T-helper 1 cell treated with Interleukin-12 subunit alpha and Interleukin-12 subunit beta and Interleukin-4 antibody, amounts not matched to agents 30 μg/mL and 1 μg/mL, for 36 hours (primary cell): ENCODE measurements around the gene SNN.

ENCODE experiments used
- H3K27ac Mint-ChIP-seq: one replicate; pipeline ENCODE4 v1.8.0; 2021; ENCODE audit warnings: mild to moderate bottlenecking, mixed read lengths
- H3K27me3 Mint-ChIP-seq: one replicate; pipeline ENCODE4 v1.8.0; 2021; ENCODE audit warnings: low read depth, mixed read lengths
- H3K36me3 Mint-ChIP-seq: one replicate; pipeline ENCODE4 v1.8.0; 2021; ENCODE audit warnings: low read depth, mixed read lengths
- H3K4me1 Mint-ChIP-seq: one replicate; pipeline ENCODE4 v1.8.0; 2021; ENCODE audit warnings: low read depth, mixed read lengths
- H3K4me3 Mint-ChIP-seq: one replicate; pipeline ENCODE4 v1.8.0; 2021; ENCODE audit warnings: mild to moderate bottlenecking, moderate library complexity, mixed read lengths
- H3K9me3 Mint-ChIP-seq: one replicate; pipeline ENCODE4 v1.8.0; 2021; ENCODE audit warnings: mixed read lengths

Gene SNN

GRCh38 chr16:11677451-11677951 lies 9.2 kb downstream of the SNN start:
- H3K4me1 Mint-ChIP-seq: peaks cover 37% of the 10 kb centered on the region
- H3K4me3 Mint-ChIP-seq: no peak overlapping the region
- no peaks in the 10 kb centered on the region for H3K27me3 Mint-ChIP-seq
- peaks cover 32% of the 10 kb centered on the region for H3K36me3 Mint-ChIP-seq
- H3K27ac Mint-ChIP-seq: peak overlapping the region; percentile 64
- no peaks in the 10 kb centered on the region for H3K9me3 Mint-ChIP-seq

DNA sequence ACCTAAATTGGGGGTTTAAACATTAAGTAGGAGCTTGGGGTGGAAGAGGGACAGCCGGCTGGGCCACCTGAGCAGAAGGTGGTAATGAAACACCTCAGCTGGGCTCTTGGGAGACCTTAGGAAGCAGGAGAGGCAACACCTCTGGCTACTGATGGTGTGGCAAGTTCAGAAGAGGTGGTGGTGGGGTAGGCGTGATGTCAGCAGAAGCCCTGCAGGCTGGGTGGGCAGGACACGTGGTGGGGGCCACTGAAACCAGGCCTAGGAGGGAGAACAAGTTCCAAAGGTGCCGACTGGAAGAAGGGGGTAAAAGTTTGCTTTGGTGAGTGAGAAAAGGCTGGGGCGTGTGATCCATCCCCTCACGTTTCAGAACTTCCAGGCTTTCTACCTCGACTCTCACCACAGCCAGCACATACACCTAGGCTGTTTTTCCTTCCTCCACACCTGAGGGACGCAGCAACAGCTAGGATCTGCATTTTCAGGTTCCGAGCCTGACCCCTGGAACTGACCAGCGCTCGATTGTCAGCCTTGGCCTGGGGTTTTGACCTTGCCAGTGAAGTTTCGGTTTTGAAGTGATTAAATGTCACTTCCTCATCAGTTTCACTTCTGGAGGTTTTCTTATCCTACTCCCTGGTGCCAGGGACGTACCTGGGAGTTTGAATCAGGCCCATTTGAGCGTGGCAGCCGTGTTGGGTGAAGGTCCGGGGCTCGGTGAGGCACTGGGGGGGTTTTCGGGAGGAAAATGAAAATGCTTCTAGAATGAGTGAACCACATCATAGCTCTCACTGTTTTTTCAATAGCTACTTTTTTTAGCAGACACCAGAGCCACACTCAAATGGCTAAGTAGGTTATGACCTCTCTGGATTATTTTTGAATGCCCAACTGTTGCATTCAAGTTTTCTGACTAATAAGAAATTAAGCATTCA lies 10.0 kb downstream of the SNN start:
- Mint-ChIP-seq H3K27ac (no peak overlapping the region), H3K27me3 (no peaks in the 10 kb centered on the region), H3K36me3 (peaks cover 36% of the 10 kb centered on the region), H3K4me1 (peaks cover 36% of the 10 kb centered on the region), H3K4me3 (no peak overlapping the region), H3K9me3 (no peaks in the 10 kb centered on the region)

DNA sequence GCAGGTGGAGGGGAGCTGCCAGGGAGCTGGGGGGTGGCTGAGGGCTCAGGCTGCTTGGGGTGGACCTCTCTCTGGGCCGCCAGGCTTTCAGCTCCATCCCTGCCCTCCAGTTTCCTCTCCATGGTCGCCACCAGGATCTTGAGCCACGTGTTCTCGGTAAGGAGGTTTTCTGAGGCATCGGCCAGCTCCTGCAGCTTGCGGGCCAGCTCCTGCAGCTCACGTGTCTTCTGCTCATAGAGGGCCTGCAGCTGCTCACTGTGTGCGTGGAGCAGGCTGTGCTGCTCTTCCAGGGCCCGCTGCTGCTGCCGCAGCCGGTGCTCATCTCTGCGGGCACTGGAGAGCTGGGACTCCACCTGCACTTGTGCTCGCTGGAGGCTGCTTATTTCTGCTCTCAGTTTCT lies 11.0 kb downstream of the SNN start:
- H3K9me3 Mint-ChIP-seq: no peaks in the 10 kb centered on the region
- peaks cover 41% of the 10 kb centered on the region for H3K36me3 Mint-ChIP-seq
- no peak overlapping the region for H3K27ac Mint-ChIP-seq
- H3K4me3 Mint-ChIP-seq: no peak overlapping the region
- no peaks in the 10 kb centered on the region for H3K27me3 Mint-ChIP-seq
- H3K4me1 Mint-ChIP-seq: peaks cover 35% of the 10 kb centered on the region

DNA sequence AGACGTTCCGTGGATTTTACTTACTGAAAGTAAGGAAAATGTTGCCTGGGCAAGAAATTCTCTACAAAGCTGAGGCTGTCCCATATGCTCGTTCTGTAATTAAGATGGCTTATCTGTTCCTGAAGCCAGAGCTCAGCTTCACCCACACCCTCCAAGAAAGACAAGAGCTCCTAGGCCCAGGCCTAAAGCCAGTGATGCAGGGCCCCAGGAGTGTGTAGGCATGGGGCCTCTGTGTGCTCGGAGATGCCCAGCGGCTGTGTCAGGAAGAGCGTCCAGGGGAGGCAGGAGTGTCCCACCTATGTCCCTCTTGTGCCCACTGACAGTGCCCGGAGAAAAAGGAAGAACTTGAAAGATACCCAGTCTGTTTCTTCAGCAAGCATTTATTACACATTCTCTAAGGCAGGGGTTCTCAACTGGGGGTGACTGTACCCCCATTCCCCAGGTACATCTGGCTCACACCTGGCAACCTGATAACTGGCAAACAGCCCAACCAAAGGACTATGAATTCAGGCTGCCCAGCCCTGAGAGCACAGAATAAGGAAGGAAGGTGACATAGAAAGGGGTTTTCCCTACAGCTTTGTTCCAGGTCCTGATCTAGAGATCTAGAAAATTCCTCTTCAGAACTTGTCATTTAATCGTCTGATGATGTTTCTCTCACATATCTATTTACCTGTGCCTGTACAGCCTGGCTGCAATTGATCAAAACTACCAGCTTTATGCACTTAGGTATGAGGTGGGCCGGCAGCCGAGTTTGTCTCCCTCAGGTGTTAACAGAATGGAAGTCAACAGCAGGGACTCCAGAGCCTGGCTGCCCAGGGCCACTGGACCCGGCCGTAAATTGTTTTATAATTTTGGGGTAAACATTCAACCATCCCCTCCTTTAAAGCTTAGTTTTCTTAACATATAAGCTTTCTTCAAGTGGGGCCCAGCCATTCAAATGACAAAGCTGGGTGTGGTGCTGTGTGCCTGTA lies 12.0 kb downstream of the SNN start:
- Mint-ChIP-seq H3K4me3 (no peak overlapping the region), H3K9me3 (no peaks in the 10 kb centered on the region), H3K36me3 (peaks cover 44% of the 10 kb centered on the region), H3K27ac (peak overlapping the region; percentile 83), H3K4me1 (peaks cover 32% of the 10 kb centered on the region), H3K27me3 (no peaks in the 10 kb centered on the region)

- no peaks in the 10 kb centered on the region for H3K9me3 Mint-ChIP-seq
- peak overlapping the region; percentile 59 for H3K4me3 Mint-ChIP-seq
- no peaks in the 10 kb centered on the region for H3K27me3 Mint-ChIP-seq
- H3K4me1 Mint-ChIP-seq: peaks cover 32% of the 10 kb centered on the region
- peak overlapping the region; percentile 83 for H3K27ac Mint-ChIP-seq
- H3K36me3 Mint-ChIP-seq: peaks cover 49% of the 10 kb centered on the region
Observed at GRCh38 chr16:11681556-11681955, 13.3 kb downstream of the SNN start.

GRCh38 chr16:11681976-11682654 lies 13.9 kb downstream of the SNN start:
- H3K9me3 Mint-ChIP-seq: no peaks in the 10 kb centered on the region
- peaks cover 32% of the 10 kb centered on the region for H3K4me1 Mint-ChIP-seq
- H3K27ac Mint-ChIP-seq: peak overlapping the region; percentile 83
- peaks cover 49% of the 10 kb centered on the region for H3K36me3 Mint-ChIP-seq
- peak overlapping the region; percentile 59 for H3K4me3 Mint-ChIP-seq
- H3K27me3 Mint-ChIP-seq: no peaks in the 10 kb centered on the region

DNA sequence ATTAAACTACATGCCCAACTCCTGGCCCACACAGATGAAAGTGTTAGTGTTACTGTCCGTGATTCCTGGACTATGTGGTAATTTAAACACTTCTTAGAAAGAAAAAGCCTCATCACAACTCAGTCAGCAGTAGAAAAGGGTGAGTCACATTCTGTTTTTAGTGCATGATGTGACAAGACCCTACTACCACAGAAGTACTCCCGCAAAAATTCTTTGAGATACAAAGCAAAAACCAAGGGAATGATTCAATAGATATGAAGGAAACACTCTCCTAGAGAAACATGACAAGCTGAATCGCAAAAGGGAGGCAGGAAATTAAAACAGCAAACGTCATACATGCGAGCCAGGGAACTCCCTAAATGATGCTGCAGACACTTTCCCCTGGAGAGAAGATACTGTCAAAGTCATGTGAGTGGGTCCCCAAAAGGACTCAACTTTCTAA lies 14.4 kb downstream of the SNN start:
- no peaks in the 10 kb centered on the region for H3K27me3 Mint-ChIP-seq
- peak overlapping the region; percentile 39 for H3K27ac Mint-ChIP-seq
- H3K4me3 Mint-ChIP-seq: no peak overlapping the region
- no peaks in the 10 kb centered on the region for H3K9me3 Mint-ChIP-seq
- H3K36me3 Mint-ChIP-seq: peaks cover 49% of the 10 kb centered on the region
- H3K4me1 Mint-ChIP-seq: peaks cover 34% of the 10 kb centered on the region

GRCh38 chr16:11683145-11683544 lies 14.9 kb downstream of the SNN start:
- Mint-ChIP-seq H3K27ac (peak overlapping the region; percentile 39), H3K36me3 (peaks cover 47% of the 10 kb centered on the region), H3K4me1 (peaks cover 35% of the 10 kb centered on the region), H3K27me3 (no peaks in the 10 kb centered on the region), H3K4me3 (no peak overlapping the region), H3K9me3 (no peaks in the 10 kb centered on the region)

GRCh38 chr16:11684231-11685025 lies 16.2 kb downstream of the SNN start:
- Mint-ChIP-seq H3K27me3 (no peaks in the 10 kb centered on the region), H3K9me3 (no peaks in the 10 kb centered on the region), H3K36me3 (peaks cover 48% of the 10 kb centered on the region), H3K4me1 (peaks cover 43% of the 10 kb centered on the region), H3K4me3 (no peak overlapping the region), H3K27ac (no peak overlapping the region)

GRCh38 chr16:11685844-11686618 lies 17.8 kb downstream of the SNN start:
- Mint-ChIP-seq H3K4me1 (peaks cover 38% of the 10 kb centered on the region), H3K27me3 (no peaks in the 10 kb centered on the region), H3K36me3 (peaks cover 50% of the 10 kb centered on the region)

GRCh38 chr16:11686713-11687380 lies 18.6 kb downstream of the SNN start:
- H3K4me3 Mint-ChIP-seq: no peak overlapping the region
- no peaks in the 10 kb centered on the region for H3K9me3 Mint-ChIP-seq
- peaks cover 30% of the 10 kb centered on the region for H3K4me1 Mint-ChIP-seq
- no peaks in the 10 kb centered on the region for H3K27me3 Mint-ChIP-seq
- H3K36me3 Mint-ChIP-seq: peaks cover 55% of the 10 kb centered on the region
- no peak overlapping the region for H3K27ac Mint-ChIP-seq

More at GRCh38 chr16:11685844-11686618, 17.8 kb downstream of the SNN start:
- no peak overlapping the region for H3K4me3 Mint-ChIP-seq
- no peaks in the 10 kb centered on the region for H3K9me3 Mint-ChIP-seq
- no peak overlapping the region for H3K27ac Mint-ChIP-seq

DNA sequence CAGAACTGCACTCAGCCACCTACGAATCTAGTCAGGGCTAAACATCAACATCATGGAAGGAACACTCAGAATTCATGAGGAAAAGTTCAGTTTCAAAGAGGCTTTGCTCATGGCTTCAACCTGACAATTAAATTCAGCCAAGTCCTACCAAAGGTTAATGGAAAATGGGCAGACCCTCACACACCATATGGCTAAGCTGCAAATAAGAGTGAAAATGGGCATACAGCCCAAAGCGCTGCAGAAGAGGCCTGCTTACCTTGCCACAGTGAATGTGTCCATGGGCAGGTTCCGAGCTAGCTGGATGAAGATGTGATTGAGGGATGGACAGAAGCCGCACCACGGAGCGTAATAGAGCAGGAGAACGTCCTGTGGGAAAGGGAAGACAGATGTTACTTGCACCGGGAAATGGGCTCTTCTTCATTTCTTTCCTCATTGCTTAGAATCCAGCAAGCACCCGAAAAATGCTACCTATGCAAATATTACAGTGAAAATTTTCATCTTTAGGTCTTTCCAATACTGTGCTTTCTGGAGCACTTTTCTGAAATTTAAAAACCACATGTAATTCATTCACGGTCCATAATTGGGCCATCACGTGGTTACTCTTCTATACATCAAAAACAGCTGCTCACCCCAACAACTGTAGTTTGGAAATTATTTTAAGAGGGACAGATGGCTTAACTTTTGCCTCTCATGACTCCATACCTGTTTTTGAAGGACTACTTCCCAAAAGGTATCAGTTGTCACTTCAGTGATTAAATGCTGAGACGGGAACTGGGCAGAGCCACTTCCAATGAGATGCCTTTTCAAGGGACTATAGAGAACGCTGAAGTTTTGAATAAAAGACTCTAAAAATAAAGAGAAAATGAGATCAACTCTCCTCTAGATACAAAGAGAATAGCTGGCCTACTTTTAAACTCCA lies 19.6 kb downstream of the SNN start:
- Mint-ChIP-seq H3K36me3 (peaks cover 56% of the 10 kb centered on the region), H3K4me3 (no peak overlapping the region), H3K27ac (no peak overlapping the region), H3K27me3 (no peaks in the 10 kb centered on the region), H3K9me3 (no peaks in the 10 kb centered on the region), H3K4me1 (peaks cover 21% of the 10 kb centered on the region)
